K562 (cell line): ENCODE measurements around the gene PUDP. TPM values are rescaled to one million over a fixed set of nuclear protein-coding genes. Genes with fewer than 3 reads are reported as not detected.

Experiments
- ATAC-seq: fragments of 200-7000 bp; cut with Tn5 transposase; 3 replicates; pipeline ENCODE4 v1.9.1; 2020; ENCODE audit warnings: moderate library complexity
- BruUV-seq: library from RNA; stranded (reverse); fragments of 400-500 nt; replicated peaks from 2 replicates; lab custom pipeline; 2021; lab: Mats Ljungman, UMichigan
- CTCF ChIA-PET: fragments of 300-600 bp; formaldehyde crosslinking; extraction: SDS; loops from one replicate; lab custom pipeline; 2021; ENCODE audit warnings: low intra/inter-chr PET ratio; lab: Yijun Ruan, JAX
- POLR2A ChIA-PET: fragments of 300-600, 350-650 bp; sonication (Branson Sonifier 250); formaldehyde crosslinking; extraction: SDS; loops from one replicate; lab custom pipeline; 2021; ENCODE audit warnings: antibody characterized with exemption, inconsistent platforms; lab: Yijun Ruan, JAX
- DNase-seq, 4 experiments: peaks; one replicate each; pipeline versions ENCODE4 v3.0.0 to v3.0.0-alpha.2; 2011 to 2018; ENCODE audit warnings: low spot score in 3 of 4, mixed read lengths in 3 of 4; ENCODE audit errors: extremely low read depth in 1 of 4
- FAIRE-seq: peaks from 2 replicates; lab custom pipeline; 2011; peaks lifted over from hg19 to GRCh38; lab: Jason Lieb, UNC
- H2AFZ ChIP-seq: 2 replicates; pipeline ENCODE4 v1.6.0; 2011; ENCODE audit warnings: low read depth, low read length, control low read depth, inconsistent platforms
- H3K27ac ChIP-seq: fragments of 200-600 bp; 3 replicates; pipeline ENCODE4 v1.8.0; 2011; ENCODE audit warnings: low read depth, mild to moderate bottlenecking, control low read depth, inconsistent platforms, low read length, moderate library complexity, mixed read lengths; ENCODE audit errors: extremely low read depth
- H3K27me3 ChIP-seq, 2 experiments: fragments of 300-600 bp in 1 of 2; 2 replicates in 1 of 2; 3 replicates in 1 of 2; pipeline versions ENCODE4 v1.6.0 to v1.8.0; 2011; ENCODE audit warnings: inconsistent platforms in 2 of 2, low read length in 2 of 2, mild to moderate bottlenecking in 1 of 2, mixed read lengths in 1 of 2, moderate library complexity in 1 of 2; ENCODE audit not compliant: control insufficient read depth in 2 of 2, insufficient read depth in 2 of 2
- H3K36me3 ChIP-seq: fragments of 300-600 bp; 3 replicates; pipeline ENCODE4 v1.8.0; 2011; ENCODE audit warnings: mild to moderate bottlenecking, low read length, inconsistent platforms; ENCODE audit not compliant: control insufficient read depth, insufficient read depth
- H3K4me1 ChIP-seq, 2 experiments: fragments of 200-600 bp in 1 of 2; replicated peaks in 1 of 2; 2 replicates in 1 of 2; 3 replicates in 1 of 2; pipeline versions ENCODE4 v1.5.1 to v1.8.0; 2011; ENCODE audit warnings: inconsistent platforms in 2 of 2, low read length in 2 of 2, mild to moderate bottlenecking in 1 of 2, mixed read lengths in 1 of 2, moderate library complexity in 1 of 2; ENCODE audit not compliant: control insufficient read depth in 2 of 2, insufficient read depth in 2 of 2
- H3K4me2 ChIP-seq: 2 replicates; pipeline ENCODE4 v1.6.1; 2011; ENCODE audit warnings: low read length, control low read depth, inconsistent platforms, mixed read lengths; ENCODE audit not compliant: insufficient read depth
- H3K4me3 ChIP-seq: fragments of 200-600 bp; sonication (generic), shearing (Covaris generic); 2 replicates; pipeline ENCODE4 v1.5.1; 2016; ENCODE audit warnings: control low read depth, inconsistent platforms
- H3K79me2 ChIP-seq: fragments of 200-600 bp; 3 replicates; pipeline ENCODE4 v1.8.0; 2011; ENCODE audit warnings: low read length, inconsistent platforms; ENCODE audit not compliant: control insufficient read depth, insufficient read depth
- H3K9ac ChIP-seq, 2 experiments: 2 replicates each; pipeline versions ENCODE4 v1.6.0 to v1.6.1; 2011; ENCODE audit warnings: low read depth in 2 of 2, low read length in 2 of 2, control low read depth in 1 of 2, inconsistent platforms in 1 of 2, mild to moderate bottlenecking in 1 of 2, mixed read lengths in 1 of 2; ENCODE audit not compliant: insufficient read depth in 1 of 2
- H3K9me1 ChIP-seq: one replicate; pipeline ENCODE4 v1.6.0; 2011; ENCODE audit warnings: inconsistent platforms, mild to moderate bottlenecking, low read length, moderate library complexity; ENCODE audit not compliant: control insufficient read depth, insufficient read depth
- H3K9me3 ChIP-seq: replicated peaks from 2 replicates; pipeline ENCODE4 v1.5.1; 2011; ENCODE audit warnings: low read depth, low read length, inconsistent platforms; ENCODE audit not compliant: control insufficient read depth, insufficient read depth
- H4K20me1 ChIP-seq: replicated peaks from 2 replicates; pipeline ENCODE4 v1.6.1; 2011; ENCODE audit warnings: low read length, inconsistent platforms, mixed read lengths; ENCODE audit not compliant: control insufficient read depth, insufficient read depth
- CREB3 ChIP-seq: fragments of 450-650 bp; conservative IDR thresholded peaks from 2 replicates; pipeline ENCODE4 v1.6.1; 2016; ENCODE audit warnings: missing genetic modification characterization, low read depth, mild to moderate bottlenecking, missing compliant biosample characterization, moderate library complexity
- ELK1 ChIP-seq: sonication (generic); formaldehyde crosslinking; IDR thresholded peaks from 2 replicates; pipeline ENCODE4 v1.8.1; 2022; ENCODE audit warnings: missing genetic modification reagents
- ERF ChIP-seq: fragments of 450-650 bp; formaldehyde crosslinking; IDR thresholded peaks from 2 replicates; pipeline ENCODE4 v1.4.0; 2020; ENCODE audit warnings: mild to moderate bottlenecking, mixed read lengths
- JUN ChIP-seq, 2 experiments: sonication (generic) in 1 of 2; formaldehyde crosslinking in 1 of 2; IDR thresholded peaks; 2 replicates each; pipeline versions ENCODE4 v1.6.1 to v1.8.0; 2012 to 2022; ENCODE audit warnings: borderline replicate concordance in 2 of 2, mild to moderate bottlenecking in 2 of 2, improper control_type of control experiment in 1 of 2, low read depth in 1 of 2, low read length in 1 of 2, missing genetic modification reagents in 1 of 2
- MBD1 ChIP-seq: fragments of 250-450 bp; sonication (Bioruptor Pico); IDR thresholded peaks from 2 replicates; pipeline ENCODE4 v1.8.0; 2022; ENCODE audit warnings: inconsistent platforms
- MEF2A ChIP-seq: IDR thresholded peaks from 2 replicates; pipeline ENCODE4 v1.6.1; 2011; ENCODE audit warnings: low read depth, mild to moderate bottlenecking, low read length, moderate library complexity; ENCODE audit not compliant: control insufficient read depth
- MEIS2 ChIP-seq: fragments of 450-650 bp; IDR thresholded peaks from 2 replicates; pipeline ENCODE4 v1.6.1; 2014; ENCODE audit warnings: mild to moderate bottlenecking; ENCODE audit not compliant: partially characterized antibody
- THRB ChIP-seq: fragments of 450-650 bp; formaldehyde crosslinking; conservative IDR thresholded peaks from 2 replicates; pipeline ENCODE4 v1.4.0; 2022; ENCODE audit warnings: mild to moderate bottlenecking, missing genetic modification characterization
- ZNF3 ChIP-seq: fragments of 250-450 bp; sonication (Bioruptor Pico); IDR thresholded peaks from 2 replicates; pipeline ENCODE4 v1.5.0; 2021; ENCODE audit warnings: mild to moderate bottlenecking, moderate library complexity
- ZNF644 ChIP-seq: fragments of 200-800 bp; sonication (Bioruptor generic); IDR thresholded peaks from 2 replicates; pipeline ENCODE4 v1.6.1; 2016; ENCODE audit warnings: low read depth, missing genetic modification characterization, missing compliant biosample characterization
- WGBS: fragments of 100-300 bp; shearing (Covaris generic); methylation state at CpG from one replicate; pipeline ENCODE4 v1.1.6; 2016; ENCODE audit warnings: low coverage, mixed read lengths; ENCODE audit not compliant: insufficient coverage; ENCODE audit errors: missing lambda C conversion rate; 5-methylcytosine and 5-hydroxymethylcytosine counted together
- in situ Hi-C: fragments of 300-500 bp; cut with MboI; formaldehyde crosslinking; loops from 4 replicates; pipeline ENCODE4 v1.15.0; 2018; ENCODE audit warnings: inconsistent platforms, mixed read lengths
- intact Hi-C: fragments of 100-400 bp; cut with micrococcal nuclease; formaldehyde crosslinking; loops from 2 replicates; pipeline ENCODE4 v1.14.2; 2022
- polyA plus RNA-seq, 8 experiments: library from polyadenylated mRNA; depleted of rRNA in 4 of 8; stranded (reverse) in 5 of 8; unstranded in 3 of 8; fragments of >200 nt; fragmentation: Nextera tagmentation in 2 of 8; fragmentation: Illumina TruSeq in 1 of 8; extraction: Ambion mirVana in 2 of 8; extraction: Trizol in 1 of 8; gene quantifications; 2 replicates each; pipeline versions ENCODE4 v1.2.1 to v1.2.3, GENCODE V29; 2011 to 2014; ENCODE audit warnings: inconsistent platforms in 1 of 8, missing spikeins in 1 of 8
- total RNA-seq, 7 experiments: library from RNA; depleted of rRNA in 6 of 7; stranded (reverse); fragments of >200 nt in 6 of 7; fragmentation: Illumina TruSeq in 2 of 7; extraction: Trizol in 2 of 7; gene quantifications; 2 replicates each; pipeline versions ENCODE4 v1.2.1 to v1.2.3, GENCODE V29; 2011 to 2021; ENCODE audit warnings: low replicate concordance in 1 of 7

The PUDP gene
- total and polyA plus RNA-seq, 9 of the 15 experiments (the other 6 are each of a cell fraction or from before 2014, with no cell fraction given), result 13.6 to 63.0 (median 29.2) TPM

GRCh38 chrX:7091923-7092322 is 56.0 kb downstream of the PUDP start:
- BruUV-seq, result no TSS peak
- Histone ChIP-seq H3K9ac (no peak overlapping the region), H3K9me3 (no peaks in the 10 kb centered on the region), H3K27me3 (no peaks in the 10 kb centered on the region), H3K4me2 (no peak overlapping the region), H3K9me1 (no peaks in the 10 kb centered on the region), H3K79me2 (no peaks in the 10 kb centered on the region), H3K4me3 (no peak overlapping the region), H2AFZ (no peak overlapping the region), H3K36me3 (no peaks in the 10 kb centered on the region), H3K27ac (no peak overlapping the region), H3K4me1 (no peaks in the 10 kb centered on the region), H4K20me1 (no peaks in the 10 kb centered on the region)
- ChIA-PET CTCF (no interaction called here), POLR2A (no interaction called here)
- DNase-seq (no peak), FAIRE-seq (no peak), ATAC-seq (no peak)
- intact Hi-C loops (no loop called here), in situ Hi-C loops (no loop called here)
- 100% methylated on average over 1 of the region's 4 CpGs for WGBS
- TF ChIP-seq JUN (IDR thresholded peaks at IDR 0.05; ENCODE audit: borderline replicate concordance, low read depth, low read length), result no peak
- TF ChIP-seq JUN (CRISPR knock-in tag; IDR thresholded peaks at IDR 0.05; ENCODE audit: borderline replicate concordance), result no peak
- no peak for TF ChIP-seq MEIS2
- TF ChIP-seq ERF, result no peak
- TF ChIP-seq CREB3, result no peak

GRCh38 chrX:7090641-7091040 is 57.3 kb downstream of the PUDP start:
- Histone ChIP-seq H3K4me3 (no peak overlapping the region), H2AFZ (no peak overlapping the region), H3K9me3 (no peaks in the 10 kb centered on the region), H3K79me2 (no peaks in the 10 kb centered on the region), H3K9ac (no peak overlapping the region), H3K27ac (no peak overlapping the region), H3K4me1 (no peaks in the 10 kb centered on the region; a peak in 1 of 5 replicates), H4K20me1 (no peaks in the 10 kb centered on the region), H3K9me1 (no peaks in the 10 kb centered on the region), H3K4me2 (no peak overlapping the region), H3K27me3 (no peaks in the 10 kb centered on the region), H3K36me3 (no peaks in the 10 kb centered on the region)
- DNase-seq, result no peak
- no peak for FAIRE-seq
- WGBS, result 75% methylated on average over 3 of the region's 4 CpGs
- intact Hi-C loops, result no loop called here
- ChIA-PET CTCF (no interaction called here), POLR2A (no interaction called here)
- ATAC-seq, result no peak
- in situ Hi-C loops, result no loop called here
- BruUV-seq, result no TSS peak
- TF ChIP-seq ELK1 (CRISPR knock-in tag) (no peak), MBD1 (no peak), ZNF3 (CRISPR knock-in tag) (no peak), ZNF644 (tag) (no peak), MEF2A (no peak), THRB (no peak)
